Measurements from ENCODE around the gene NUP62.

Gene NUP62

GRCh38 chr19:49887665-49888509 lies 41.4 kb downstream of the NUP62 start:
- DNase-seq (ENCODE audit: low spot score in 2 of 2) (no peak), ATAC-seq (replicated peaks; ENCODE audit: extremely low read depth, poor library complexity, severe bottlenecking) (no peak)
- H3K9me3 Mint-ChIP-seq = no peaks in the 10 kb centered on the region
- H3K4me3 Mint-ChIP-seq = no peak overlapping the region
- H3K27me3 Mint-ChIP-seq = no peaks in the 10 kb centered on the region
- H3K36me3 Mint-ChIP-seq (ENCODE audit: insufficient read depth) = peaks cover 14% of the 10 kb centered on the region
- no peaks in the 10 kb centered on the region for H3K4me1 Mint-ChIP-seq
- H3K27ac Mint-ChIP-seq (ENCODE audit: low read depth) = no peak overlapping the region

GRCh38 chr19:49887037-49887664 lies 42.2 kb downstream of the NUP62 start:
- Mint-ChIP-seq H3K4me1 (no peaks in the 10 kb centered on the region), H3K4me3 (no peak overlapping the region), H3K27me3 (no peaks in the 10 kb centered on the region), H3K9me3 (no peaks in the 10 kb centered on the region), H3K36me3 (ENCODE audit: insufficient read depth) (peaks cover 21% of the 10 kb centered on the region), H3K27ac (ENCODE audit: low read depth) (no peak overlapping the region)
- DNase-seq (ENCODE audit: low spot score in 2 of 2) (no peak), ATAC-seq (replicated peaks; ENCODE audit: extremely low read depth, poor library complexity, severe bottlenecking) (no peak)

GRCh38 chr19:49884760-49885159 lies 44.5 kb downstream of the NUP62 start:
- Mint-ChIP-seq H3K4me3 (no peak overlapping the region), H3K4me1 (no peaks in the 10 kb centered on the region), H3K36me3 (ENCODE audit: insufficient read depth) (peaks cover 27% of the 10 kb centered on the region), H3K27ac (ENCODE audit: low read depth) (no peak overlapping the region), H3K27me3 (no peaks in the 10 kb centered on the region), H3K9me3 (no peaks in the 10 kb centered on the region)
- DNase-seq (ENCODE audit: low spot score in 2 of 2) (no peak), ATAC-seq (replicated peaks; ENCODE audit: extremely low read depth, poor library complexity, severe bottlenecking) (no peak)

- peaks cover 1% of the 10 kb centered on the region for H3K4me1 Mint-ChIP-seq
- ATAC-seq (replicated peaks; ENCODE audit: extremely low read depth, poor library complexity, severe bottlenecking) = no peak
- peaks cover 33% of the 10 kb centered on the region for H3K36me3 Mint-ChIP-seq (ENCODE audit: insufficient read depth)
- no peak overlapping the region for H3K27ac Mint-ChIP-seq (ENCODE audit: low read depth)
- H3K4me3 Mint-ChIP-seq = no peak overlapping the region
- no peaks in the 10 kb centered on the region for H3K9me3 Mint-ChIP-seq
- H3K27me3 Mint-ChIP-seq = no peaks in the 10 kb centered on the region
- no peak for DNase-seq (ENCODE audit: low spot score in 2 of 2)
Observed at GRCh38 chr19:49884109-49884508, 45.2 kb downstream of the NUP62 start.

- peaks cover 11% of the 10 kb centered on the region for H3K4me1 Mint-ChIP-seq
- ATAC-seq (replicated peaks; ENCODE audit: extremely low read depth, poor library complexity, severe bottlenecking) (no peak), DNase-seq (ENCODE audit: low spot score in 2 of 2) (no peak)
- H3K4me3 Mint-ChIP-seq = no peak overlapping the region
- H3K9me3 Mint-ChIP-seq = no peaks in the 10 kb centered on the region
- H3K36me3 Mint-ChIP-seq (ENCODE audit: insufficient read depth) = peaks cover 35% of the 10 kb centered on the region
- H3K27me3 Mint-ChIP-seq = no peaks in the 10 kb centered on the region
- H3K27ac Mint-ChIP-seq (ENCODE audit: low read depth) = no peak overlapping the region
Observed at GRCh38 chr19:49883094-49883493, 46.2 kb downstream of the NUP62 start.

GRCh38 chr19:49882643-49883042 lies 46.7 kb downstream of the NUP62 start:
- no peaks in the 10 kb centered on the region for H3K9me3 Mint-ChIP-seq
- no peak overlapping the region for H3K27ac Mint-ChIP-seq (ENCODE audit: low read depth)
- ATAC-seq (replicated peaks; ENCODE audit: extremely low read depth, poor library complexity, severe bottlenecking) (no peak), DNase-seq (ENCODE audit: low spot score in 2 of 2) (no peak)
- no peak overlapping the region for H3K4me3 Mint-ChIP-seq
- peaks cover 15% of the 10 kb centered on the region for H3K4me1 Mint-ChIP-seq
- H3K36me3 Mint-ChIP-seq (ENCODE audit: insufficient read depth) = peaks cover 35% of the 10 kb centered on the region
- H3K27me3 Mint-ChIP-seq = no peaks in the 10 kb centered on the region

- ATAC-seq (replicated peaks; ENCODE audit: extremely low read depth, poor library complexity, severe bottlenecking) (no peak), DNase-seq (ENCODE audit: low spot score in 2 of 2) (no peak)
- H3K4me3 Mint-ChIP-seq = no peak overlapping the region
- H3K27ac Mint-ChIP-seq (ENCODE audit: low read depth) = no peak overlapping the region
- H3K9me3 Mint-ChIP-seq = no peaks in the 10 kb centered on the region
- H3K4me1 Mint-ChIP-seq = peaks cover 15% of the 10 kb centered on the region
- no peaks in the 10 kb centered on the region for H3K27me3 Mint-ChIP-seq
- peaks cover 35% of the 10 kb centered on the region for H3K36me3 Mint-ChIP-seq (ENCODE audit: insufficient read depth)
Observed at GRCh38 chr19:49881672-49882394, 47.5 kb downstream of the NUP62 start.

- ATAC-seq (replicated peaks; ENCODE audit: extremely low read depth, poor library complexity, severe bottlenecking) (no peak), DNase-seq (ENCODE audit: low spot score in 2 of 2) (no peak)
- peaks cover 33% of the 10 kb centered on the region for H3K36me3 Mint-ChIP-seq (ENCODE audit: insufficient read depth)
- no peak overlapping the region for H3K27ac Mint-ChIP-seq (ENCODE audit: low read depth)
- H3K27me3 Mint-ChIP-seq = no peaks in the 10 kb centered on the region
- H3K9me3 Mint-ChIP-seq = no peaks in the 10 kb centered on the region
- H3K4me1 Mint-ChIP-seq = peaks cover 15% of the 10 kb centered on the region
- no peak overlapping the region for H3K4me3 Mint-ChIP-seq
Observed at GRCh38 chr19:49881186-49881585, 48.1 kb downstream of the NUP62 start.

GRCh38 chr19:49880162-49880869 lies 49.0 kb downstream of the NUP62 start:
- H3K27me3 Mint-ChIP-seq = no peaks in the 10 kb centered on the region
- H3K27ac Mint-ChIP-seq (ENCODE audit: low read depth) = no peak overlapping the region
- peaks cover 29% of the 10 kb centered on the region for H3K36me3 Mint-ChIP-seq (ENCODE audit: insufficient read depth)
- H3K4me3 Mint-ChIP-seq = no peak overlapping the region
- ATAC-seq (replicated peaks; ENCODE audit: extremely low read depth, poor library complexity, severe bottlenecking) (no peak), DNase-seq (ENCODE audit: low spot score in 2 of 2) (no peak)
- H3K9me3 Mint-ChIP-seq = no peaks in the 10 kb centered on the region
- H3K4me1 Mint-ChIP-seq = peaks cover 22% of the 10 kb centered on the region

GRCh38 chr19:49879243-49879963 lies 49.9 kb downstream of the NUP62 start:
- Mint-ChIP-seq H3K27me3 (no peaks in the 10 kb centered on the region), H3K4me1 (peaks cover 24% of the 10 kb centered on the region), H3K9me3 (no peaks in the 10 kb centered on the region), H3K27ac (ENCODE audit: low read depth) (no peak overlapping the region), H3K4me3 (no peak overlapping the region), H3K36me3 (ENCODE audit: insufficient read depth) (peaks cover 22% of the 10 kb centered on the region)
- DNase-seq (ENCODE audit: low spot score in 2 of 2) = no peak
- ATAC-seq (replicated peaks; ENCODE audit: extremely low read depth, poor library complexity, severe bottlenecking) = no peak

- ATAC-seq (replicated peaks; ENCODE audit: extremely low read depth, poor library complexity, severe bottlenecking) = no peak
Observed at GRCh38 chr19:49878744-49879070, 50.6 kb downstream of the NUP62 start.

More at GRCh38 chr19:49878744-49879070, 50.6 kb downstream of the NUP62 start:
- no peaks in the 10 kb centered on the region for H3K9me3 Mint-ChIP-seq
- no peak overlapping the region for H3K27ac Mint-ChIP-seq (ENCODE audit: low read depth)
- peaks cover 21% of the 10 kb centered on the region for H3K36me3 Mint-ChIP-seq (ENCODE audit: insufficient read depth)
- H3K27me3 Mint-ChIP-seq = no peaks in the 10 kb centered on the region
- no peak for DNase-seq (ENCODE audit: low spot score in 2 of 2)
- peaks cover 24% of the 10 kb centered on the region for H3K4me1 Mint-ChIP-seq
- H3K4me3 Mint-ChIP-seq = no peak overlapping the region
